Ovary (tissue), 3 donors: ENCODE results near the gene DHX57.

ENCODE experiments used
- CTCF ChIP-seq, 3 donors: fragments of 450-650 bp in 2 of 3; fragments of 200-600 bp in 1 of 3; IDR thresholded peaks; one replicate each; pipeline versions ENCODE4 v1.5.1 to v1.8.0; 2016 to 2022; ENCODE audit warnings: antibody characterized with exemption in 3 of 3, mild to moderate bottlenecking in 1 of 3
- POLR2A ChIP-seq: fragments of 450-650 bp; IDR thresholded peaks from one replicate; pipeline ENCODE4 v1.6.1; 2017; ENCODE audit warnings: antibody characterized with exemption, mild to moderate bottlenecking, moderate library complexity
- donor health status: DM: no; HTN: no; CAD: no.

GRCh38 chr2:38836791-38837190 lies 38.9 kb downstream of the DHX57 start:
- TF ChIP-seq POLR2A (no peak), CTCF (IDR thresholded peaks at IDR 0.05) (no peak)
